ENCODE measurements around the gene WNT7B.

- TF ChIP-seq CTCF (IDR thresholded peaks at IDR 0.05), result no peak
- TF ChIP-seq POLR2A (IDR thresholded peaks at IDR 0.05), result no peak
These were observed 84.9 kb downstream of the WNT7B start for GRCh38 chr22:45891996-45892621.
